GOT3 (cell line): Measurements from ENCODE around the gene ACTG1.
A peak's percentile ranks its signal among the peaks of the same experiment; 100 is the strongest.

ENCODE experiments used
- DNase-seq: peaks from one replicate; lab custom pipeline; 2025; ENCODE audit warnings: mixed read lengths; lab: John Stamatoyannopoulos, UW

ACTG1 gene

GRCh38 chr17:81517339-81518112 is 4.9 kb upstream of the ACTG1 start:
- no peak for DNase-seq

GRCh38 chr17:81517009-81517338 is 4.4 kb upstream of the ACTG1 start:
- no peak for DNase-seq

GRCh38 chr17:81516439-81516838 is 3.8 kb upstream of the ACTG1 start:
- no peak for DNase-seq

GRCh38 chr17:81515530-81516041 is 3.0 kb upstream of the ACTG1 start:
- DNase-seq, result no peak

GRCh38 chr17:81514739-81515529 is 2.3 kb upstream of the ACTG1 start:
- peak; percentile 41 for DNase-seq

GRCh38 chr17:81514489-81514738 is 1.8 kb upstream of the ACTG1 start:
- no peak for DNase-seq

GRCh38 chr17:81513753-81514488 is 1.3 kb upstream of the ACTG1 start:
- DNase-seq, result no peak

- no peak for DNase-seq
These were observed 763 bp upstream of the ACTG1 start for GRCh38 chr17:81513372-81513752.

- no peak for DNase-seq
These were observed 616 bp downstream of the ACTG1 start for GRCh38 chr17:81511804-81512561.

GRCh38 chr17:81511554-81511803 is 1.1 kb downstream of the ACTG1 start:
- no peak for DNase-seq

GRCh38 chr17:81510785-81511553 is 1.6 kb downstream of the ACTG1 start:
- DNase-seq, result no peak

GRCh38 chr17:81509972-81510784 is 2.4 kb downstream of the ACTG1 start:
- no peak for DNase-seq

GRCh38 chr17:81509207-81509971 is 3.2 kb downstream of the ACTG1 start:
- no peak for DNase-seq

GRCh38 chr17:81508639-81509206 is 3.9 kb downstream of the ACTG1 start:
- DNase-seq, result no peak

- no peak for DNase-seq
These were observed 9.0 kb downstream of the ACTG1 start for GRCh38 chr17:81503619-81504018.

- DNase-seq, result no peak
These were observed 10.1 kb downstream of the ACTG1 start for GRCh38 chr17:81502471-81503017.

GRCh38 chr17:81500047-81500446 is 12.6 kb downstream of the ACTG1 start:
- DNase-seq, result no peak

- no peak for DNase-seq
These were observed 13.0 kb downstream of the ACTG1 start for GRCh38 chr17:81499601-81499970.

- DNase-seq, result no peak
These were observed 13.5 kb downstream of the ACTG1 start for GRCh38 chr17:81498953-81499600.
